Neuronal stem cell (in vitro differentiated cells): Measurements from ENCODE around the gene SPDYC.

ENCODE experiments used
- DNase-seq: peaks from one replicate; pipeline ENCODE4 v3.0.0-alpha.2; 2013; ENCODE audit warnings: low spot score
- H2AFZ ChIP-seq: one replicate; pipeline ENCODE4 v1.6.1; 2013; ENCODE audit warnings: mild to moderate bottlenecking, low read length, inconsistent platforms
- H2AK5ac ChIP-seq: 2 replicates; pipeline ENCODE4 v1.6.1; 2013; ENCODE audit warnings: low read depth, mild to moderate bottlenecking, inconsistent platforms, low read length, moderate library complexity, mixed read lengths
- H2BK120ac ChIP-seq: 2 replicates; pipeline ENCODE4 v1.6.1; 2013; ENCODE audit warnings: low read depth, mild to moderate bottlenecking, inconsistent platforms, low read length, moderate library complexity, mixed read lengths
- H2BK12ac ChIP-seq: one replicate; pipeline ENCODE4 v1.6.1; 2013; ENCODE audit warnings: low read length, inconsistent platforms
- H2BK15ac ChIP-seq: 2 replicates; pipeline ENCODE4 v1.6.1; 2013; ENCODE audit warnings: mild to moderate bottlenecking, low read length, inconsistent platforms, mixed read lengths
- H2BK5ac ChIP-seq: one replicate; pipeline ENCODE4 v1.6.1; 2013; ENCODE audit warnings: inconsistent platforms, mild to moderate bottlenecking, low read length, moderate library complexity
- H3K14ac ChIP-seq: one replicate; pipeline ENCODE4 v1.6.1; 2013; ENCODE audit warnings: low read length, inconsistent platforms
- H3K18ac ChIP-seq: 2 replicates; pipeline ENCODE4 v1.6.1; 2013; ENCODE audit warnings: low read length, inconsistent platforms
- H3K23ac ChIP-seq: 2 replicates; pipeline ENCODE4 v1.6.1; 2013; ENCODE audit warnings: low read depth, mild to moderate bottlenecking, mixed read lengths, low read length, inconsistent platforms; ENCODE audit not compliant: poor library complexity
- H3K27ac ChIP-seq: replicated peaks from 3 replicates; pipeline ENCODE4 v1.5.1; 2013; ENCODE audit warnings: low read length, inconsistent platforms
- H3K27me3 ChIP-seq, 3 experiments: 2 replicates each; pipeline ENCODE4 v1.6.1; 2013; ENCODE audit warnings: low read length in 3 of 3, mild to moderate bottlenecking in 2 of 3, inconsistent platforms in 1 of 3, low read depth in 1 of 3, mixed read lengths in 1 of 3, moderate library complexity in 1 of 3; ENCODE audit not compliant: control insufficient read depth in 3 of 3, insufficient read depth in 3 of 3
- H3K36me3 ChIP-seq, 2 donors: replicated peaks in 1 of 2; 2 replicates each; pipeline ENCODE4 v1.6.1; 2013; ENCODE audit warnings: low read length in 2 of 2; ENCODE audit not compliant: control insufficient read depth in 2 of 2, insufficient read depth in 2 of 2
- H3K4ac ChIP-seq: 2 replicates; pipeline ENCODE4 v1.6.1; 2013; ENCODE audit warnings: inconsistent platforms, mild to moderate bottlenecking, low read length, moderate library complexity
- H3K4me1 ChIP-seq, 2 donors: 1 replicate in 1 of 2; 2 replicates in 1 of 2; pipeline ENCODE4 v1.6.1; 2013; ENCODE audit warnings: low read length in 2 of 2, low read depth in 1 of 2; ENCODE audit not compliant: control insufficient read depth in 2 of 2, insufficient read depth in 1 of 2
- H3K4me2 ChIP-seq: one replicate; pipeline ENCODE4 v1.6.1; 2013; ENCODE audit warnings: mild to moderate bottlenecking, low read length, inconsistent platforms; ENCODE audit not compliant: insufficient read depth, poor library complexity, severe bottlenecking
- H3K4me3 ChIP-seq, 2 donors: 2 replicates each; pipeline ENCODE4 v1.5.1; 2013; ENCODE audit warnings: low read length in 2 of 2, mild to moderate bottlenecking in 2 of 2, inconsistent platforms in 1 of 2, moderate library complexity in 1 of 2
- H3K79me1 ChIP-seq: one replicate; pipeline ENCODE4 v1.6.1; 2013; ENCODE audit warnings: low read depth, mild to moderate bottlenecking, inconsistent platforms, low read length, moderate library complexity
- H3K9ac ChIP-seq: one replicate; pipeline ENCODE4 v1.6.1; 2013; ENCODE audit warnings: mild to moderate bottlenecking, low read depth, low read length, inconsistent platforms; ENCODE audit not compliant: poor library complexity
- H3K9me3 ChIP-seq, 2 donors: replicated peaks in 1 of 2; 2 replicates each; pipeline versions ENCODE3 to v1.6.1; 2013; ENCODE audit warnings: low read length in 2 of 2, mild to moderate bottlenecking in 2 of 2, inconsistent platforms in 1 of 2, low read depth in 1 of 2, mixed read lengths in 1 of 2, moderate library complexity in 1 of 2; ENCODE audit not compliant: control insufficient read depth in 2 of 2, insufficient read depth in 1 of 2
- H4K8ac ChIP-seq: one replicate; pipeline ENCODE4 v1.6.1; 2013; ENCODE audit warnings: low read depth, mild to moderate bottlenecking, inconsistent platforms, low read length, moderate library complexity
- H4K91ac ChIP-seq: one replicate; pipeline ENCODE4 v1.6.1; 2013; ENCODE audit warnings: low read length, low read depth, mild to moderate bottlenecking, inconsistent platforms; ENCODE audit not compliant: poor library complexity
- WGBS, 2 donors: extraction: QIAGEN DNeasy Blood & Tissue Kit; methylation state at CpG; one replicate each; pipeline ENCODE4 v1.1.7; 2013; ENCODE audit warnings: missing lambda C conversion rate in 2 of 2, mixed read lengths in 1 of 2; ENCODE audit not compliant: insufficient read length in 2 of 2, insufficient replicate concordance in 1 of 2; ENCODE audit errors: extremely low coverage in 2 of 2; 5-methylcytosine and 5-hydroxymethylcytosine counted together

SPDYC gene

GRCh38 chr11:65127473-65128181 is 42.4 kb upstream of the SPDYC start:
- no peak overlapping the region for H3K18ac ChIP-seq
- no peak overlapping the region for H3K9ac ChIP-seq
- H3K4ac ChIP-seq = no peak overlapping the region
- H2BK12ac ChIP-seq = no peak overlapping the region
- no peak overlapping the region for H2BK15ac ChIP-seq
- no peak overlapping the region for H3K27ac ChIP-seq
- no peaks in the 10 kb centered on the region for H3K9me3 ChIP-seq
- H4K91ac ChIP-seq = no peak overlapping the region
- no peak overlapping the region for H2AK5ac ChIP-seq
- DNase-seq = no peak
- H2BK5ac ChIP-seq = no peak overlapping the region
- H3K23ac ChIP-seq = no peak overlapping the region
- H3K4me2 ChIP-seq = no peak overlapping the region
- WGBS, 2 donors = no CpG with 5 or more reads among the region's 12 CpGs
- H3K36me3 ChIP-seq = peaks cover 67 to 89% of the 10 kb centered on the region in 2 donors
- no peak overlapping the region for H3K14ac ChIP-seq
- H3K4me1 ChIP-seq = peaks cover 0 to 5% of the 10 kb centered on the region in 2 donors
- peaks cover 7% of the 10 kb centered on the region for H3K79me1 ChIP-seq
- no peak overlapping the region for H2BK120ac ChIP-seq
- H3K4me3 ChIP-seq = no peak overlapping the region
- no peaks in the 10 kb centered on the region for H3K27me3 ChIP-seq
- no peak overlapping the region for H2AFZ ChIP-seq
- no peak overlapping the region for H4K8ac ChIP-seq

- Histone ChIP-seq H4K8ac (no peak overlapping the region), H2BK12ac (no peak overlapping the region), H3K27ac (no peak overlapping the region), H3K4ac (no peak overlapping the region), H3K36me3 (peaks cover 71 to 91% of the 10 kb centered on the region in 2 donors), H3K9me3 (no peaks in the 10 kb centered on the region), H3K4me3 (no peak overlapping the region), H3K4me2 (no peak overlapping the region), H3K23ac (no peak overlapping the region), H3K9ac (no peak overlapping the region), H3K18ac (no peak overlapping the region), H2BK15ac (no peak overlapping the region), H3K27me3 (no peaks in the 10 kb centered on the region), H2BK120ac (no peak overlapping the region), H4K91ac (no peak overlapping the region), H3K79me1 (peaks cover 14% of the 10 kb centered on the region), H3K14ac (no peak overlapping the region), H2AFZ (no peak overlapping the region), H2BK5ac (no peak overlapping the region), H2AK5ac (no peak overlapping the region), H3K4me1 (peaks cover 5 to 6% of the 10 kb centered on the region in 2 donors)
- no peak for DNase-seq
- no CpG with 5 or more reads among the region's 15 CpGs for whole genome bisulfite sequencing, 2 donors
Observed at GRCh38 chr11:65128182-65129145, 41.6 kb upstream of the SPDYC start.

- Histone ChIP-seq H3K4me1 (peaks cover 6 to 9% of the 10 kb centered on the region in 2 donors), H2BK120ac (no peak overlapping the region), H3K18ac (peak overlapping the region; percentile 39), H3K9ac (no peak overlapping the region), H3K4ac (no peak overlapping the region), H2BK15ac (no peak overlapping the region), H3K79me1 (peaks cover 18% of the 10 kb centered on the region), H3K27me3 (no peaks in the 10 kb centered on the region), H3K27ac (no peak overlapping the region), H3K4me2 (no peak overlapping the region), H3K4me3 (no peak overlapping the region), H3K9me3 (no peaks in the 10 kb centered on the region), H2AK5ac (no peak overlapping the region), H2BK5ac (no peak overlapping the region), H3K23ac (peak overlapping the region; percentile 47), H3K36me3 (peaks cover 69 to 78% of the 10 kb centered on the region in 2 donors), H4K8ac (peak overlapping the region; percentile 77), H2BK12ac (no peak overlapping the region), H3K14ac (no peak overlapping the region), H2AFZ (no peak overlapping the region), H4K91ac (no peak overlapping the region)
- DNase-seq = no peak
- WGBS, 2 donors = no CpG with 5 or more reads among the region's 13 CpGs
Observed at GRCh38 chr11:65129649-65130441, 40.2 kb upstream of the SPDYC start.
